Activated T-helper 17 cell treated with anti-CD3 and anti-CD28 coated beads, Interleukin-2, amount 50 U/mL, for 72 hours (primary cell): ENCODE data around the gene TSPAN3. TPM values are rescaled to one million over a fixed set of nuclear protein-coding genes. Genes with fewer than 3 reads are reported as not detected.

ENCODE experiments used
- ATAC-seq: fragments of 150-1000 bp; cut with Tn5 transposase; replicated peaks from 2 replicates; pipeline ENCODE4 v1.10.0; 2021; ENCODE audit warnings: mild to moderate bottlenecking, moderate library complexity
- H3K27ac Mint-ChIP-seq: one replicate; pipeline ENCODE4 v1.8.0; 2022; ENCODE audit warnings: mixed read lengths
- H3K27me3 Mint-ChIP-seq: one replicate; pipeline ENCODE4 v1.8.0; 2022; ENCODE audit warnings: mixed read lengths
- H3K36me3 Mint-ChIP-seq: one replicate; pipeline ENCODE4 v1.8.0; 2022; ENCODE audit warnings: low read depth, mild to moderate bottlenecking, mixed read lengths
- H3K4me1 Mint-ChIP-seq: one replicate; pipeline ENCODE4 v1.8.0; 2022; ENCODE audit warnings: mixed read lengths
- H3K4me3 Mint-ChIP-seq: one replicate; pipeline ENCODE4 v1.8.0; 2022; ENCODE audit warnings: mild to moderate bottlenecking, mixed read lengths
- H3K9me3 Mint-ChIP-seq: one replicate; pipeline ENCODE4 v1.8.0; 2022; ENCODE audit warnings: mixed read lengths
- total RNA-seq, 2 donors: library from RNA; stranded (reverse); gene quantifications; one replicate each; pipeline ENCODE4 v1.2.3, GENCODE V29; 2022

Gene TSPAN3
- total RNA-seq, 2 donors from 2014 or later = 9.6 to 27.6 TPM

- no peak for ATAC-seq
- H3K27me3 Mint-ChIP-seq = no peaks in the 10 kb centered on the region
- H3K4me1 Mint-ChIP-seq = no peaks in the 10 kb centered on the region
- H3K9me3 Mint-ChIP-seq = no peaks in the 10 kb centered on the region
- H3K36me3 Mint-ChIP-seq = no peaks in the 10 kb centered on the region
- H3K27ac Mint-ChIP-seq = no peak overlapping the region
- H3K4me3 Mint-ChIP-seq = no peak overlapping the region
These were observed 25.6 kb upstream of the TSPAN3 start for GRCh38 chr15:77096541-77096940.

- no peaks in the 10 kb centered on the region for H3K9me3 Mint-ChIP-seq
- H3K36me3 Mint-ChIP-seq = no peaks in the 10 kb centered on the region
- H3K4me1 Mint-ChIP-seq = no peaks in the 10 kb centered on the region
- H3K27ac Mint-ChIP-seq = no peak overlapping the region
- no peaks in the 10 kb centered on the region for H3K27me3 Mint-ChIP-seq
- H3K4me3 Mint-ChIP-seq = no peak overlapping the region
- ATAC-seq = no peak
These were observed 25.2 kb upstream of the TSPAN3 start for GRCh38 chr15:77096138-77096537.

- no peaks in the 10 kb centered on the region for H3K4me1 Mint-ChIP-seq
- H3K36me3 Mint-ChIP-seq = no peaks in the 10 kb centered on the region
- H3K4me3 Mint-ChIP-seq = no peak overlapping the region
- no peak overlapping the region for H3K27ac Mint-ChIP-seq
- no peak for ATAC-seq
- H3K9me3 Mint-ChIP-seq = no peaks in the 10 kb centered on the region
- H3K27me3 Mint-ChIP-seq = no peaks in the 10 kb centered on the region
These were observed 23.6 kb upstream of the TSPAN3 start for GRCh38 chr15:77094397-77095030.

- no peak for ATAC-seq
- Mint-ChIP-seq H3K27ac (no peak overlapping the region), H3K4me1 (no peaks in the 10 kb centered on the region), H3K36me3 (no peaks in the 10 kb centered on the region), H3K9me3 (no peaks in the 10 kb centered on the region), H3K27me3 (no peaks in the 10 kb centered on the region), H3K4me3 (no peak overlapping the region)
These were observed 22.5 kb upstream of the TSPAN3 start for GRCh38 chr15:77093436-77093835.

GRCh38 chr15:77091097-77091496 lies 20.2 kb upstream of the TSPAN3 start:
- H3K4me1 Mint-ChIP-seq = no peaks in the 10 kb centered on the region
- no peaks in the 10 kb centered on the region for H3K9me3 Mint-ChIP-seq
- ATAC-seq = no peak
- H3K36me3 Mint-ChIP-seq = no peaks in the 10 kb centered on the region
- no peak overlapping the region for H3K4me3 Mint-ChIP-seq
- H3K27me3 Mint-ChIP-seq = no peaks in the 10 kb centered on the region
- no peak overlapping the region for H3K27ac Mint-ChIP-seq

- no peak overlapping the region for H3K4me3 Mint-ChIP-seq
- no peaks in the 10 kb centered on the region for H3K27me3 Mint-ChIP-seq
- H3K27ac Mint-ChIP-seq = no peak overlapping the region
- no peak for ATAC-seq
- no peaks in the 10 kb centered on the region for H3K36me3 Mint-ChIP-seq
- peaks cover 12% of the 10 kb centered on the region for H3K4me1 Mint-ChIP-seq
- H3K9me3 Mint-ChIP-seq = no peaks in the 10 kb centered on the region
These were observed 16.3 kb upstream of the TSPAN3 start for GRCh38 chr15:77087213-77087612.

- H3K9me3 Mint-ChIP-seq = no peaks in the 10 kb centered on the region
- ATAC-seq = peak; percentile 68
- no peak overlapping the region for H3K27ac Mint-ChIP-seq
- H3K36me3 Mint-ChIP-seq = no peaks in the 10 kb centered on the region
- H3K4me3 Mint-ChIP-seq = no peak overlapping the region
- H3K4me1 Mint-ChIP-seq = peaks cover 12% of the 10 kb centered on the region
- H3K27me3 Mint-ChIP-seq = no peaks in the 10 kb centered on the region
These were observed 14.4 kb upstream of the TSPAN3 start for GRCh38 chr15:77085297-77085696.

- Mint-ChIP-seq H3K4me3 (no peak overlapping the region), H3K4me1 (peaks cover 12% of the 10 kb centered on the region), H3K36me3 (no peaks in the 10 kb centered on the region), H3K9me3 (no peaks in the 10 kb centered on the region), H3K27ac (no peak overlapping the region), H3K27me3 (no peaks in the 10 kb centered on the region)
- ATAC-seq = no peak
These were observed 13.5 kb upstream of the TSPAN3 start for GRCh38 chr15:77084436-77084835.

GRCh38 chr15:77083381-77084160 lies 12.7 kb upstream of the TSPAN3 start:
- Mint-ChIP-seq H3K27ac (peak overlapping the region; percentile 21), H3K4me3 (peak overlapping the region; percentile 50), H3K9me3 (no peaks in the 10 kb centered on the region), H3K36me3 (no peaks in the 10 kb centered on the region), H3K27me3 (no peaks in the 10 kb centered on the region), H3K4me1 (peaks cover 12% of the 10 kb centered on the region)
- peak; percentile 93 for ATAC-seq

GRCh38 chr15:77081971-77082370 lies 11.1 kb upstream of the TSPAN3 start:
- Mint-ChIP-seq H3K27ac (no peak overlapping the region), H3K36me3 (no peaks in the 10 kb centered on the region), H3K4me3 (no peak overlapping the region), H3K27me3 (no peaks in the 10 kb centered on the region), H3K9me3 (no peaks in the 10 kb centered on the region), H3K4me1 (peaks cover 12% of the 10 kb centered on the region)
- no peak for ATAC-seq

GRCh38 chr15:77076323-77076915 lies 5.5 kb upstream of the TSPAN3 start:
- ATAC-seq = no peak
- H3K27ac Mint-ChIP-seq = no peak overlapping the region

GRCh38 chr15:77075528-77075927 lies 4.6 kb upstream of the TSPAN3 start:
- ATAC-seq = no peak
- no peaks in the 10 kb centered on the region for H3K36me3 Mint-ChIP-seq

More at GRCh38 chr15:77076323-77076915, 5.5 kb upstream of the TSPAN3 start:
- H3K36me3 Mint-ChIP-seq = no peaks in the 10 kb centered on the region
- no peaks in the 10 kb centered on the region for H3K27me3 Mint-ChIP-seq
- H3K4me3 Mint-ChIP-seq = no peak overlapping the region
- no peaks in the 10 kb centered on the region for H3K9me3 Mint-ChIP-seq
- H3K4me1 Mint-ChIP-seq = no peaks in the 10 kb centered on the region

GRCh38 chr15:77074350-77074749 lies 3.4 kb upstream of the TSPAN3 start:
- ATAC-seq = no peak
- H3K4me3 Mint-ChIP-seq = no peak overlapping the region

More at GRCh38 chr15:77075528-77075927, 4.6 kb upstream of the TSPAN3 start:
- no peaks in the 10 kb centered on the region for H3K4me1 Mint-ChIP-seq
- H3K4me3 Mint-ChIP-seq = no peak overlapping the region
- no peaks in the 10 kb centered on the region for H3K27me3 Mint-ChIP-seq
- no peaks in the 10 kb centered on the region for H3K9me3 Mint-ChIP-seq
- no peak overlapping the region for H3K27ac Mint-ChIP-seq

GRCh38 chr15:77071305-77072223 lies 655 bp upstream of the TSPAN3 start:
- Mint-ChIP-seq H3K27me3 (no peaks in the 10 kb centered on the region), H3K4me1 (peaks cover 19% of the 10 kb centered on the region), H3K9me3 (no peaks in the 10 kb centered on the region), H3K36me3 (no peaks in the 10 kb centered on the region), H3K27ac (peak overlapping the region; percentile 4), H3K4me3 (peak overlapping the region; percentile 53)
- no peak for ATAC-seq

More at GRCh38 chr15:77074350-77074749, 3.4 kb upstream of the TSPAN3 start:
- Mint-ChIP-seq H3K9me3 (no peaks in the 10 kb centered on the region), H3K27ac (no peak overlapping the region), H3K4me1 (peaks cover 6% of the 10 kb centered on the region), H3K27me3 (no peaks in the 10 kb centered on the region), H3K36me3 (no peaks in the 10 kb centered on the region)
